Fibroblast of lung (primary cell): ENCODE measurements around the gene ADAP1.

ENCODE experiments used
- CTCF ChIP-seq, 2 donors: IDR thresholded peaks in 1 of 2; conservative IDR thresholded peaks in 1 of 2; 1 replicate in 1 of 2; 2 replicates in 1 of 2; pipeline ENCODE4 v1.5.1; 2011 to 2012; ENCODE audit warnings: low read length in 2 of 2, control low read depth in 1 of 2, inconsistent platforms in 1 of 2, low read depth in 1 of 2, mild to moderate bottlenecking in 1 of 2
- EZH2 ChIP-seq: IDR thresholded peaks from 2 replicates; pipeline ENCODE4 v1.5.1; 2012; ENCODE audit warnings: low read length, control low read depth, mild to moderate bottlenecking; ENCODE audit errors: missing control alignments

- no peak for TF ChIP-seq CTCF (conservative IDR thresholded peaks at IDR 0.05 in 1 of 2, IDR thresholded peaks at IDR 0.05 in 1 of 2; ENCODE audit: low read depth in 1 of 2, low read length in 2 of 2)
- TF ChIP-seq EZH2: no peak
These were observed 82.5 kb downstream of the ADAP1 start for GRCh38 chr7:871900-872537.
